Mesodermal cell (in vitro differentiated cells): ENCODE data around the gene PFKP.

Experiments
- H3K27ac ChIP-seq: 2 replicates; pipeline ENCODE4 v1.7.0; 2013; ENCODE audit warnings: mild to moderate bottlenecking, low read depth, low read length, moderate library complexity; ENCODE audit not compliant: severe bottlenecking
- H3K36me3 ChIP-seq: 2 replicates; pipeline ENCODE4 v1.7.1; 2013; ENCODE audit warnings: mild to moderate bottlenecking, low read length, moderate library complexity; ENCODE audit not compliant: control insufficient read depth, insufficient read depth
- H3K4me1 ChIP-seq: one replicate; pipeline ENCODE4 v1.7.1; 2013; ENCODE audit warnings: mild to moderate bottlenecking, low read length; ENCODE audit not compliant: insufficient read depth, control insufficient read depth, poor library complexity, severe bottlenecking
- H3K4me3 ChIP-seq: 2 replicates; pipeline ENCODE4 v1.7.0; 2013; ENCODE audit warnings: low read length, control low read depth, mild to moderate bottlenecking; ENCODE audit not compliant: insufficient read depth, poor library complexity, severe bottlenecking; ENCODE audit errors: extremely low read depth
- H3K9me3 ChIP-seq: 2 replicates; pipeline ENCODE4 v1.7.1; 2013; ENCODE audit warnings: mild to moderate bottlenecking, low read length, moderate library complexity; ENCODE audit not compliant: control insufficient read depth
- WGBS, 2 experiments: methylation state at CpG; one replicate each; pipeline ENCODE4 v1.1.5; 2013; ENCODE audit warnings: missing lambda C conversion rate in 2 of 2; ENCODE audit not compliant: insufficient coverage in 2 of 2; 5-methylcytosine and 5-hydroxymethylcytosine counted together

Gene PFKP

DNA sequence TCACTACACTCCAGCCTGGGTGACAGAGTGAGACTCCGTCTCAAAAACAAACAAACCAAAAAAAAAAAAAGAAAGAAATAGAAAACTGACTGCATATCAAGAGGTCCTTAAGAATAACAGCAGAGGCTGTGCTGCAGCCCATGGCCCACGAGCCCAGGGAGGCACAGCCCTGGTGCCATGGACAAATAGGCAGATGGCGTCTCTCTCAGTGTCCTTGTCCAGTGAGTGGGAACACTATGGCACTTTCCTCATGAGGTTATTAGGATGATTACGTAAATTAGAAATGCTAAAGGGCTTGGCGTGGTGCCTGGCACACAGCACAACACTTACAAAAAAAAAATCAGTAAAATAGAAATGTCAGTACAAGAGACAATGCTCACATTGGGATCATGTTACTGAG lies 33.4 kb upstream of the PFKP start:
- Histone ChIP-seq H3K27ac (no peak overlapping the region), H3K36me3 (no peaks in the 10 kb centered on the region), H3K4me1 (peaks cover 3% of the 10 kb centered on the region), H3K4me3 (no peak overlapping the region), H3K9me3 (no peaks in the 10 kb centered on the region)
- WGBS, 2 experiments, result 83 to 88% methylated on average over 1 to 2 of the region's 5 CpGs

GRCh38 chr10:3034616-3035015 lies 32.7 kb upstream of the PFKP start:
- Histone ChIP-seq H3K27ac (no peak overlapping the region), H3K4me1 (peaks cover 3% of the 10 kb centered on the region), H3K9me3 (no peaks in the 10 kb centered on the region), H3K4me3 (no peak overlapping the region), H3K36me3 (no peaks in the 10 kb centered on the region)
- 85 to 100% methylated on average over 1 to 2 of the region's 4 CpGs for WGBS, 2 experiments

DNA sequence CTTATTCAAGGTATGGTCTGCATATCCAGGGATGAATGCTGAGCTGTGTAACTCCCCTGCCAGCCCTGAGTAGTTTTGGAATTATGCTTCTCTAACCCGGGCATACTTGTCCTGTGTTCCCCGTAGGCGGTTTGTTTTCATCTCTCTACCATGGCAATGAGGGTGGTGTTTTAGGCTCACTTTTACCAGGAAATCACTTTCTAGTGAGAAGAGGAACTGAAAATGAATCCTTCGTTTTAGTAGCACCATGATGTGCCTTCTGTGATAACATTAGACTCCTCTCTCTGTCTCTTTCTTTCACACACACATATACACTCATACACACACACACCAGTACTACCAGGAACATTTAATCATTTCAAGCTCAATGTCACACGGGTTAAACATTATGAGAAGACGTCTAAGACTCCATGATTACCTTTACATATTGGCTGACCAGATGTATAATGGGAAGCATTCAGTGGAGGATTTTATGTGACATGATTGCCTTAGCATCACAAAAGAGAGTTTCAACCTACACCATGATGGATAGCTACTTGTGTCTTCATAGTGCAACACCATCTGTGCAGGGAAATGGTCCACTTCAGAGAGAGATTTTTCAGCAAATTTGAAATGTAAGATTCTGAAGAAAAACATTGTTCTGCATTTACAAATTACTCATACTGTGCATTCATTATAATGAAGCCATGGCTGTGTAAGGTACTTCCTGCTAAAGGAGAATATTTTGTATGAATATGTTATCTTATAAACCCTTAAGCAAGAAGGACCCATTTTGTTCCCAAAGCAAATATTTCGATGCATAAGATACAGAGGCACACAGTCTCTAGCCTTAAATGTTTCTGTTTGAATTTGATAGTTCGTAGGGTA lies 31.0 kb upstream of the PFKP start:
- Histone ChIP-seq H3K4me3 (no peak overlapping the region), H3K36me3 (no peaks in the 10 kb centered on the region), H3K4me1 (no peaks in the 10 kb centered on the region), H3K27ac (no peak overlapping the region), H3K9me3 (no peaks in the 10 kb centered on the region)
- WGBS, 2 experiments, result 86 to 100% methylated on average over 2 of the region's 8 CpGs

DNA sequence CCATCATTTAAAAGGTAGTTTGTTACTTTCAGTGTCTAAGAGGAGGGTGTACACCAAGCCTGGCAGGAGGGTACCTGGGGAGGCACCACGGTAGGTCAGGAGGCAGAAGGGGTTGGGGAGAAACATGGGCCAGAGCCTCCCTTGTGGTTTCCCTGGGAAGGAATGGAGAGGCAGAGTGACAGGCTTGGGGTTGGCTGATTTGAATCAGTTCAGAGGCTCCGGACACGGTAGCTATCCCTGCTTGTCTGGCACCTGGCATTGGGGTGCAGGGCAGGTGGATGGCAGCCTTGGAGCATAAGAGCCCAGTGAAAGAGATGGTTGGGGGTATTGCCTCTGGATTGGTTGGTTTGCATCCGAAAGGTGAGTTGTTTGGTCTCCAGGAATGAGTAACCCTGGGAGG lies 30.2 kb upstream of the PFKP start:
- H3K36me3 ChIP-seq, result no peaks in the 10 kb centered on the region
- H3K9me3 ChIP-seq, result no peaks in the 10 kb centered on the region
- no peak overlapping the region for H3K4me3 ChIP-seq
- 82 to 88% methylated on average over 2 of the region's 4 CpGs for WGBS, 2 experiments
- no peaks in the 10 kb centered on the region for H3K4me1 ChIP-seq
- H3K27ac ChIP-seq, result no peak overlapping the region

DNA sequence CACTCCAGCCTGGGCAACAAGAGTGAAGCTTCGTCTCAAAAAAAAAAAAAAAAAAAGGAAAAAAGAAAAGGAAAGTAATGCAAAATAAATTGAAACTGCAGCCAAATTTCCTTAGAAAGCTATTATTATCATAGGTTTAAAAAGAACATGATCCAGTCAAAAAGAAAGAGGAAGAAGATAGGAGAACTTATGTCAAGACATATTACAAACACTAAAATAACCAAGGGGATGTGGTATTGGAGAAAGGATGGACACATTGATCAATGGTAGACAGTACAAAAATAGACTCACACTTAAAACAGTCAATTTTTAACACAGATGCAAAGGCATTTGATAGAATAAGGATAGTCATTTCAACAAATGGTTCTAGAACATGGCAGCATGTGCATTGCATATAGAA lies 27.3 kb upstream of the PFKP start:
- WGBS, 2 experiments, result no CpG with 5 or more reads among the region's 1 CpG
- Histone ChIP-seq H3K27ac (no peak overlapping the region), H3K4me1 (peaks cover 10% of the 10 kb centered on the region), H3K9me3 (no peaks in the 10 kb centered on the region), H3K36me3 (no peaks in the 10 kb centered on the region), H3K4me3 (no peak overlapping the region)

- Histone ChIP-seq H3K27ac (no peak overlapping the region), H3K36me3 (no peaks in the 10 kb centered on the region), H3K9me3 (no peaks in the 10 kb centered on the region), H3K4me1 (peaks cover 35% of the 10 kb centered on the region), H3K4me3 (no peak overlapping the region)
- WGBS, 2 experiments, result 94 to 99% methylated on average over 10 of the region's 10 CpGs
Measured at GRCh38 chr10:3042589-3042988, 24.8 kb upstream of the PFKP start.

GRCh38 chr10:3043512-3044368 lies 23.6 kb upstream of the PFKP start:
- Histone ChIP-seq H3K9me3 (no peaks in the 10 kb centered on the region), H3K27ac (peak overlapping the region; percentile 60), H3K36me3 (no peaks in the 10 kb centered on the region), H3K4me1 (peaks cover 45% of the 10 kb centered on the region), H3K4me3 (no peak overlapping the region)
- WGBS, 2 experiments, result 31 to 33% methylated on average over 8 to 12 of the region's 16 CpGs

- peaks cover 48% of the 10 kb centered on the region for H3K4me1 ChIP-seq
- peak overlapping the region; percentile 78 for H3K27ac ChIP-seq
- 18 to 26% methylated on average over 6 to 8 of the region's 11 CpGs for WGBS, 2 experiments
- H3K4me3 ChIP-seq, result no peak overlapping the region
- no peaks in the 10 kb centered on the region for H3K9me3 ChIP-seq
- H3K36me3 ChIP-seq, result no peaks in the 10 kb centered on the region
Measured at GRCh38 chr10:3045471-3046209, 21.7 kb upstream of the PFKP start.

GRCh38 chr10:3046210-3046779 lies 21.1 kb upstream of the PFKP start:
- no peaks in the 10 kb centered on the region for H3K9me3 ChIP-seq
- H3K36me3 ChIP-seq, result no peaks in the 10 kb centered on the region
- no peak overlapping the region for H3K4me3 ChIP-seq
- WGBS, 2 experiments, result 82 to 88% methylated on average over 5 to 6 of the region's 6 CpGs
- peaks cover 48% of the 10 kb centered on the region for H3K4me1 ChIP-seq
- H3K27ac ChIP-seq, result peak overlapping the region; percentile 78

- Histone ChIP-seq H3K36me3 (no peaks in the 10 kb centered on the region), H3K27ac (no peak overlapping the region), H3K9me3 (no peaks in the 10 kb centered on the region), H3K4me3 (no peak overlapping the region), H3K4me1 (peaks cover 48% of the 10 kb centered on the region)
- WGBS, 2 experiments, result 0 to 40% methylated on average over 1 to 2 of the region's 8 CpGs
Measured at GRCh38 chr10:3046981-3047547, 20.3 kb upstream of the PFKP start.
